BE2C (cell line): ENCODE measurements around the gene INTS14. TPM values are rescaled to one million over a fixed set of nuclear protein-coding genes. Genes with fewer than 3 reads are reported as not detected.

Source experiments
- DNase-seq: peaks from one replicate; pipeline ENCODE4 v3.0.0-alpha.2; 2020
- H3K27me3 ChIP-seq: fragments of 250-450 bp; sonication (Bioruptor Pico); 2 replicates; pipeline ENCODE4 v1.5.1; 2020; ENCODE audit warnings: mild to moderate bottlenecking
- H3K36me3 ChIP-seq: fragments of 250-450 bp; sonication (Bioruptor Pico); 2 replicates; pipeline ENCODE4 v1.5.1; 2020; ENCODE audit warnings: mild to moderate bottlenecking
- H3K4me1 ChIP-seq: fragments of 250-450 bp; sonication (Bioruptor Pico); 2 replicates; pipeline ENCODE4 v1.5.1; 2020
- H3K4me3 ChIP-seq: 2 replicates; pipeline ENCODE4 v1.5.1; 2011; ENCODE audit warnings: low read depth, low read length
- H3K9me3 ChIP-seq: fragments of 250-450 bp; sonication (Bioruptor Pico); 2 replicates; pipeline ENCODE4 v1.5.1; 2020
- CTCF ChIP-seq: IDR thresholded peaks from 2 replicates; pipeline ENCODE4 v1.5.1; 2012; ENCODE audit warnings: mild to moderate bottlenecking, low read depth, low read length
- polyA plus RNA-seq: library from polyadenylated mRNA; unstranded; fragments of >200 nt; gene quantifications from one replicate; pipeline ENCODE4 v1.2.1, GENCODE V29; 2012; ENCODE audit warnings: low read depth, missing spikeins; ENCODE audit not compliant: insufficient read length, insufficient read depth

INTS14 gene
- 49.4 TPM for polyA plus RNA-seq

DNA sequence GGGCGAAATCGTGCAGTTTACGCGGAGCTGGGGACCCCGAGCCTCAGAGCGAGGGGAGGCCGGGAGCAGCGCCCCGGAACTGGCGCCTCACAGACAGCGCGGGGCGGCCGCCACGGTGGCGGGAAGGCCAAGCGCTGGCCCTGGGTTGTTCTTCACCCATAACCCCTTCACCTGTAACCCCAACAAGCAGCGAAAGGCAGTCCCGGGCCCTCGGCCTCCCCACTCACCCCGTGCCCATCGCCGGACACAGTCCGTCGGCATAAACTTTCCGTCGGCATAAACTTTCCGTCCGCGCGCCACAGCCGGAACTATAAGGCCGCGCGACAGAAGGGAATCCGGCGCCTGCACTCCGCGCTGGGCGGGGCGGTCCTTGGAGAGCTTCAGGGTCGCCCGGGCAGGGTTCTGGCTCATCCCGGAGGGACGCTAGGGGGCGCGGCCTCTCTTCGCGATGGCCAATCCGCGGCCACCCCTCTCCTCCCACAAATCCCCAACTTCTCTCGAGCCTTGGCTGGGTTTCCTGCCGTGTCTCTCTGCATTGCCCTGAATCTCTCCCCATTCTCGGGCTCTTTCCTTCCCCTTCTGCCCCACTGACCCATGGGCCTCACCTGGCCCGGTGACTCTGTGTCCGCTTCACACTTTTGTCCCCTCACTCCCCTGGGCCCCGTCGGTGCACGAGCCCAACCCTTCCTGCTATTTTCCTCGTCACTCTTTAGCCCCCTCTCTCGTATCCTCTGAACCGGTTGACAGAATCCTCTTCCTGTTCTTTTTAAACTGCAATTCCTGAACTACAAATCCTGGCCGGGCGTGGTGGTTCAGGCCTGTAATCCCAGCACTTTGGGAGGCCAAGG is at the start of gene INTS14:
TSS of gene INTS14 (minus strand) at position 261 of the 848 bp plus-strand sequence. CDS start 3,751 bp downstream, outside the sequence.
- peak within 1 kb of the TSS; percentile 84 for H3K4me3 ChIP-seq
- TF ChIP-seq CTCF, result peak; percentile 37; the same call in 1 of the 2 replicates

GRCh38 chr15:65659502-65660052 is 48.6 kb upstream of the INTS14 start:
- Histone ChIP-seq H3K4me3 (no peak overlapping the region), H3K36me3 (peaks cover 3% of the 10 kb centered on the region), H3K27me3 (no peaks in the 10 kb centered on the region), H3K4me1 (no peaks in the 10 kb centered on the region; the same call in 1 of the 2 replicates), H3K9me3 (no peaks in the 10 kb centered on the region)
- TF ChIP-seq CTCF, result no peak
- no peak for DNase-seq

More for the DNA sequence above, at the start of gene INTS14:
- Histone ChIP-seq H3K9me3 (no peaks in the 10 kb centered on the region), H3K27me3 (no peaks in the 10 kb centered on the region), H3K4me1 (no peaks in the 10 kb centered on the region), H3K36me3 (no peaks in the 10 kb centered on the region)
- DNase-seq, result peak; percentile 99

DNA sequence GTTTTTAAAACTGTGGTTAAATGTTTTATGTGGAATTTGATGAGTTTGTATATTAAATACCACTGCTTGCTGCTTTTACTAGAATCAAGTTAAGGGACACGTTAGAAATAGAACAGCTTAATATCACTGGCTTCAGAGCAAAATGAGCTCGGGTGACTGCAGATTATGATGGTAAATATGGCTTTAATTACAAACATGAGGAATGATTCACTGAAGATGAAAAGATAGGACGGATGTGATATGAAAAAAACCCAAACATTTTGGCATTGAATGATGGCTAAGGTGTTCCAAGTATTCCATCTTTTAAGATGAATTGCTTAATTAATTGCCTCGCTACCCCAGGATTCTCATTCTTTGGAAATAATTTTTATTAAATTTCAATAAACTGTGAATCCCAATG is 44.5 kb upstream of the INTS14 start:
- Histone ChIP-seq H3K36me3 (no peaks in the 10 kb centered on the region; the same call in none of the 2 replicates), H3K9me3 (no peaks in the 10 kb centered on the region), H3K4me1 (no peaks in the 10 kb centered on the region; the same call in 1 of the 2 replicates), H3K4me3 (no peak overlapping the region), H3K27me3 (no peaks in the 10 kb centered on the region)
- DNase-seq, result no peak
- no peak for TF ChIP-seq CTCF

DNA sequence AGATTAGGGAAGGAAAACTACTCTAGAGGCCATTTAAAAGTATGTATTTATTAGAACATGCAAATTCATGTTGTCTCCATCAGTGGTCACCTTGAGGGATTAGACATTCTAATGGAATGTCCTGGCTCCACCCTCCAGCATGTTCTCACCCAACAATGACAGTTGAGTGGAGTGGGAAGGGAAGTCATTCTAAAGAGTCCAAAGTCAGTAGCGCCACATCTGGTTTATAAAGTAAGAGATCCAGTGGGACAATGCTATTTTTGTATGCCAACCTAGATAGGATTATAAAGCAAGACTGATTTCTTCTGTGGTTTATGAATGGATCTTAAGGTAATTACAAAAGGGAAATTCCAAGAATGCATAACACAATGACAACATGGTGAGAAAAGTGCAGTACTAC is 44.1 kb upstream of the INTS14 start:
- DNase-seq, result no peak
- Histone ChIP-seq H3K4me3 (no peak overlapping the region), H3K36me3 (no peaks in the 10 kb centered on the region; the same call in none of the 2 replicates), H3K9me3 (no peaks in the 10 kb centered on the region), H3K4me1 (no peaks in the 10 kb centered on the region; the same call in 1 of the 2 replicates), H3K27me3 (no peaks in the 10 kb centered on the region)
- TF ChIP-seq CTCF, result no peak

DNA sequence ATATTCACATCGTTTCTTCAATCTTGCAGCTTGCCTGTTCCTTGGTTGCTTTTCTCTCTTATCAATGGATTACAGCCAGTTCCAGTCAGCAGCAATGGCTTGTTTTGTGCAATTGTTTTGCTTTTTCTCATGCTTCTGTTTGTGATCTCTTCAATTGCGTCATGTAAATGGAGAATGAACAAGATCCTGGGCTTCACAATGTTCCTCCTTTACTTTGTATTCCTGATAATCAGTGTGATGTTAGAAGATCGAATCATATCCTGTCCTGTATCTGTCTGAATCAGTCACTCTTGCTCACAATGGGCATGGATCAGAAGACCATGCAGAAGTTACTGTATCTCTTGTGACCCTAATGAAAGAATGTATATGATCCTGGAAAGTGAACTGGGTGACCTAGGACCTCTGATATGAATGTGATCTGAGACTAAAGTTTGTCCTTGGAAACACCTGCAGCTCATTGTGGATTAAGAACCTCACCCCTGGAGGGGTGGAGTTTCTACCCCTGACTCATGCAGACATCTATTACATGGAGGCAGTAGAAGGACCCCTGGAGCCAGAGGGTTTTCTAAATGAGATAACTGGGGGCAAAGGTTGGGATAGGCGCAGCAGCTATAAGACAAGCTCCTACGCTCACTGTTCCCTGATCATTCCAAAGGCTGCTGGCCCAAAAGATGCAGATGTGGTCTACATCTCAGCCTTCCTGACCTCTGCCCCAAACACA is 43.0 kb upstream of the INTS14 start:
- H3K36me3 ChIP-seq, result no peaks in the 10 kb centered on the region; the same call in none of the 2 replicates
- no peak overlapping the region for H3K4me3 ChIP-seq
- H3K4me1 ChIP-seq, result no peaks in the 10 kb centered on the region; the same call in 1 of the 2 replicates
- no peak for TF ChIP-seq CTCF
- DNase-seq, result no peak
- H3K27me3 ChIP-seq, result no peaks in the 10 kb centered on the region
- no peaks in the 10 kb centered on the region for H3K9me3 ChIP-seq
